GM12874 (cell line): ENCODE results near the gene PLOD2.

Experiments
- TF ChIP-seq, protein P1 (sequence below): IDR thresholded peaks from 2 replicates; pipeline ENCODE4 v1.5.1; 2011; ENCODE audit warnings: low read depth, mild to moderate bottlenecking, control low read depth, low read length, moderate library complexity; ENCODE audit not compliant: insufficient read depth

The PLOD2 gene

DNA sequence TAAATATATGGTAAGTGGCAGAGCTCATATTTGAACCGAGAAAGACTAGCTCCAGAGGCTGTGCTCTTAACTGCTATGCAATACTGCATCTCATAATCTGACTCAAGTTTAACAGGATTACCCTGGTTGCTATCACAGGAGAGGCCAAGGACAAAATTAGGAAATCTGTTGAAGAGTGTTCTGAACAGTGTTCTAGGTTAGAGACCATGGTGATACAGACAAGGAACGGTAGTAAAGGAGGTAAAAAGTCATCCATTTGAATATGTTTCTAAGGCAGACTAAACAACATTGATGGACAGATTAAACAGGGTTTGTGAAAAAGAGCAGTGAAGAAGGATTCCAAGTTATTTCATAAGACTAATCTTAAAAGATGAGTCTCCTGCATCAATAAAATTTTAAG, 22.1 kb downstream of the PLOD2 start:
- TF ChIP-seq, protein P1, sequence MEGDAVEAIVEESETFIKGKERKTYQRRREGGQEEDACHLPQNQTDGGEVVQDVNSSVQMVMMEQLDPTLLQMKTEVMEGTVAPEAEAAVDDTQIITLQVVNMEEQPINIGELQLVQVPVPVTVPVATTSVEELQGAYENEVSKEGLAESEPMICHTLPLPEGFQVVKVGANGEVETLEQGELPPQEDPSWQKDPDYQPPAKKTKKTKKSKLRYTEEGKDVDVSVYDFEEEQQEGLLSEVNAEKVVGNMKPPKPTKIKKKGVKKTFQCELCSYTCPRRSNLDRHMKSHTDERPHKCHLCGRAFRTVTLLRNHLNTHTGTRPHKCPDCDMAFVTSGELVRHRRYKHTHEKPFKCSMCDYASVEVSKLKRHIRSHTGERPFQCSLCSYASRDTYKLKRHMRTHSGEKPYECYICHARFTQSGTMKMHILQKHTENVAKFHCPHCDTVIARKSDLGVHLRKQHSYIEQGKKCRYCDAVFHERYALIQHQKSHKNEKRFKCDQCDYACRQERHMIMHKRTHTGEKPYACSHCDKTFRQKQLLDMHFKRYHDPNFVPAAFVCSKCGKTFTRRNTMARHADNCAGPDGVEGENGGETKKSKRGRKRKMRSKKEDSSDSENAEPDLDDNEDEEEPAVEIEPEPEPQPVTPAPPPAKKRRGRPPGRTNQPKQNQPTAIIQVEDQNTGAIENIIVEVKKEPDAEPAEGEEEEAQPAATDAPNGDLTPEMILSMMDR = no peak

DNA sequence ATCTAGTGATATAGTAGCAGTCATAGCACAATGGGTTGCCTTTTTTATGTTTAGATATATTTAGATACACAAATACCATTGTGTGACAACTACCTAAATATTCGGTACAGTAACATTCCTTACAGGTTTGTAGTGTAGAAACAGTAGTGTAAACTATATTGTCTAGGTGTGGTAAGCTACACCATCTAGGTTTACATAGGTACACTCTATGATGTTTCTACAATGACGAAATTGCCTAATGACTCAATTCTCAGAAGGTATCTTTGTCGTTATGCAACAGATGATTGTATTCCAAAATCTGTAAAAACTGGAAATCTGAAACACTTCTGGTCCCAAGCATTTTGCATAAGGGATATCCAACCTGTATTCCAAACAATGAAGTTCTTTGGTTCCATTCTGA, 24.3 kb downstream of the PLOD2 start:
- TF ChIP-seq, protein P1 = no peak

DNA sequence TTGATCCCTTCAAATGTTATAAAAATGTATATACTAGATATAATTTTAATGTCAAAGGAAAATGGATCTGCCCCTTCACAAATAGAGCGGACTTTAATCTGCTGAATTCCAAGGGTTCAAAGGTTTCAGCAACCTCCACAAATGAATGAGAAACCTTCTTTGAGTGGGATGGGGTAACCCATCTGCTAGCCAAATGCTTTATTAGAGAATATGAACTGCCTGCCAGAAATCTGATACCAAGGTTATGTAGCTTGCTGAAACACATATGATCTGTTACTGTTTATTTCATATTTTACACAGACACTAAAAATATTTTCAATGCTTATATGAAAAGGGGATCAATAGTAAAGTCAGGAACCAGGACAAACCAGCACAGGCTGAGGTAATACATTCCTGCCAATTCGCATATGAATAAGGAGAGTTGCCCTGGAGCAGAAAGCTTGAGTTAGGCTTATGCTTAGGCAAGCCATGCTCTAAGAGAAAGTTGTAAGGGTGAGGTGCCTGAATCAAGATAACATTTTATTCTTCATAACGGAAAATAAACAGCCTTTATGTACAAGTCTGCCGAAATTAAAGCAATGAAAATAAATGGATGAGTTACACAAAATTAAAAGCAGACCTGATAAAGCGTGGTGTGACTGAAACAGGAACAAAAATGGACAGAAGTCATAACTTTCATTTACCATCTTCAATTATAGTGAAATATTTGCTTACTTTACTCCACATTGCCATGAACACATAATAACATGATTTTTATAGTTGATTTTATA, 26.5 kb downstream of the PLOD2 start:
- TF ChIP-seq, protein P1 = no peak

DNA sequence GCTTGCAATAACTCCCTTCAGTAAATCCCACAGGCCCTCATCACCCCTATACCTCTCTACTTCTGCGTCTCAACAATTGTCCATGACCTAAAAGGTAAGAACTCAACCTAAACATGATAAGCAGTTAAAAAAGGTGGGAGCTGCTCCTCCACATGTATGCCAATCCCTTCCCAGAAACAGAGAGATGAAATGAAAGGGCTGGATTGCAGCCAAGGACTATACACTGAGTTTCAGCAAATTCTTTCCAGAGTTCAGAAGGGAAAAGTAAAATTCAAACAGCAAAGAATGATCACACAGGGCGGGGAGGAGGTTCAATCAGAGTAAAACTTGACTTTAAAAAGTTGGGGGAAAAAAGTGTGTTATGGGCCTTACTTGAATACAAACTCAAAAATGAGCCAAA, 27.5 kb downstream of the PLOD2 start:
- TF ChIP-seq, protein P1 = no peak

DNA sequence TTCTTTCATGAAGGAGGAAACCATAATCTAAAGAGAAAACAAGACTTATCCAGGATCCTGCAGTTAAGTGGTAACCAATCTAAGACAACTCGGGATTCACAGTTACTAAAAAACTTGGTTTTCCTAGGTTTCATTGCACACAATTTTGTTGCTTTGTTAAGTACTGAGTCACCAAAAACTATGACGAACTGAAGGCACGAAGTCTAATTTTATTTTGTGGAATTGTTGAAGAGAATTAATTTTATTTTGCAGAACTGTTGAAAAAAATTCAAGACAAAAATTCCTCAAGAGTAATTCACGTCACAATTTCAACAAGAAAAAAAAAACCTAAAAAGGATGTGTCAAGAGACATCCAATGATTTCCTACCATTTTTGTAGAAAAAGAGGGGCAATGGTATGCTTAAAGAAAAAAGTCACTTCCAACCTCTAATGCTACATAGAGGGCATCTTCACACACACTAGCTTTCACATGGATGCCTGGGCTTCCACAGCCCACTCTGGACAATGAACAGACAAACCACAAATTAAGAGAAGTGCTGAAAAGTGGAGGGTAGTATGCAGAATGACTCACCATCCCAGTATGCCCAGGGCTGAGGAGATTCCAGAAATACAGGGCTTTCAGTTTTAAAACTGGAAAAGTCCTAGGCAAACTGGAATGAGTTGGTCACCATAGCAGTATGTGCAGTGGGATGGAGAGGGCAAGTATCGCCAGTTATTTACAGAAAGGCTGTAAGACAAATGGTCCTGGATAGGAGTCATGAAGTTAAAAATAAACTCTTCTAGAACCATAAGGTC, 29.2 kb downstream of the PLOD2 start:
- TF ChIP-seq, protein P1 = no peak

DNA sequence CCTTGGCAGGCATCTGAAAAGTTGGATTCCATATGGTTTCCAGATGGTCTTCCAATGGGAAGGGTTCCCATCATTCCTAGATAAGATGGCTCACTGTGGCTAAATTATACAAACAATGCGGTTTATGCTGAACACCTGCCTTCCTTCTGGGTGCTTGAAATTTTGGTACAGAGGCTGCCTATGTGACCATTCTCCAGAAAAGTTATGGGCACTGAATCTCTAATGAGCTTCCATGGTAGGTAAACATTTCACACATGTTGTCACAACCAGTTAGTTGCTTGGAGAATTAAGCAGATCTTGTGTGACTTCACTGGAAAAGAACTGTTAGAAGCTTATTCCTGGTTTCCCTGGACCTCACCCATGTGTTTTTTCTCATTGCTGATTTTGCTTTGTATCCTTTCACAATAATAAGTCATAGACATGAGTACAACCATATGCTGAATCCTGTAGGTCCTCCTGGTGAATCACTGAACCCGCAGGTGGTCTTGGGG, 30.1 kb downstream of the PLOD2 start:
- TF ChIP-seq, protein P1 = no peak

DNA sequence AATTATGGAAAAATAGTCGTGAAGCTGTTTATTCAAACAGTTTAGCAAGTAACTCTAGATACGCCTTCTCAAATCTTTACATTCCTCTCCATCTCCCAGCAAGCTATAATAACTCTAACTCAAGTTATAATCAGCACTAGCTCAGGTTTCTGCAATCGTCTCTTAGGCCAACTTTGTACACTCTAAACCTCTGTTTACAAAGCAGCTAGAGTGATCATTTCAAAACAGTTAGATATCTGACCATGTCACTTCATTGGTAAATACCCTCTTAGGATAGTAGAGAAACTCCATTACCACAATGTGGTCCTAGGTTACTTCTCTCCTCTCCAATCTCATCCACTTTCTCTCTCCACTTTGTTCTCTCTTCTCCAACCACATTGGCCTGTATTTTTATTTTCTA, 31.2 kb downstream of the PLOD2 start:
- TF ChIP-seq, protein P1 = no peak
